ENCODE results near the gene BTBD16. TPM values are rescaled to one million over a fixed set of nuclear protein-coding genes. Genes with fewer than 3 reads are reported as not detected.

BTBD16 gene
- total and polyA plus RNA-seq, 2 of the 13 experiments (the other 11 are each of a cell fraction or from before 2014, with no cell fraction given), result 5.0 to 11.9 TPM

- TF ChIP-seq ZBTB40 (IDR thresholded peaks at IDR 0.05) (no peak), ZBTB40 (CRISPR knock-in tag; IDR thresholded peaks at IDR 0.05) (peak; percentile 45), NCOA5 (CRISPR knock-in tag; IDR thresholded peaks at IDR 0.05) (no peak), ZMYM4 (CRISPR knock-in tag; IDR thresholded peaks at IDR 0.05) (no peak), BHLHE40 (IDR thresholded peaks at IDR 0.05; ENCODE audit: low read length) (no peak), ZFX (CRISPR knock-in tag; IDR thresholded peaks at IDR 0.05; ENCODE audit: low read depth) (no peak), HNF1B (CRISPR knock-in tag; IDR thresholded peaks at IDR 0.05) (peak; percentile 29; the same call in 1 of the 2 replicates), CREB3 (CRISPR knock-in tag; IDR thresholded peaks at IDR 0.05) (no peak), U2AF1 (optimal IDR thresholded peaks at IDR 0.05; ENCODE audit: low read depth, low read length) (no peak), JUND (CRISPR knock-in tag; IDR thresholded peaks at IDR 0.05) (no peak), LCORL (IDR thresholded peaks at IDR 0.05) (no peak), LCORL (CRISPR knock-in tag; IDR thresholded peaks at IDR 0.05) (no peak), KAT7 (CRISPR knock-in tag; IDR thresholded peaks at IDR 0.05; ENCODE audit: borderline replicate concordance) (no peak), ZNF746 (CRISPR knock-in tag; IDR thresholded peaks at IDR 0.05) (peak; percentile 15), GPBP1L1 (CRISPR knock-in tag; IDR thresholded peaks at IDR 0.05) (no peak)
Measured at GRCh38 chr10:122374859-122375678, 104.0 kb downstream of the BTBD16 start (continued).

Measured in HepG2 (cell line).